GM23338 (cell line): ENCODE results near the gene SELENOF. TPM values are rescaled to one million over a fixed set of nuclear protein-coding genes. Genes with fewer than 3 reads are reported as not detected.

Experiments
- ATAC-seq: fragments of 200-7000 bp; cut with Tn5 transposase; 3 replicates; pipeline ENCODE4 v1.9.1; 2020
- DNase-seq: peaks from one replicate; pipeline ENCODE4 v3.0.0-alpha.2; 2015; ENCODE audit warnings: low spot score
- H2AFZ ChIP-seq: fragments of 200-600 bp; sonication (generic); 2 replicates; pipeline ENCODE4 v1.8.0; 2016; ENCODE audit warnings: antibody characterized with exemption, mild to moderate bottlenecking, moderate library complexity
- H3F3A ChIP-seq: fragments of 200-600 bp; sonication (generic); replicated peaks from 2 replicates; pipeline ENCODE4 v1.8.0; 2017; ENCODE audit warnings: antibody characterized with exemption, mixed run types, low read depth
- H3K27ac ChIP-seq: fragments of 200-600 bp; sonication (generic); 2 replicates; pipeline ENCODE4 v1.6.1; 2016; ENCODE audit warnings: low read depth
- H3K27me3 ChIP-seq: fragments of 200-600 bp; sonication (generic); 2 replicates; pipeline ENCODE4 v1.8.0; 2016; ENCODE audit warnings: mild to moderate bottlenecking, mixed run types, moderate library complexity; ENCODE audit not compliant: insufficient read depth
- H3K36me3 ChIP-seq: fragments of 200-600 bp; sonication (generic); 2 replicates; pipeline ENCODE4 v1.8.0; 2016; ENCODE audit warnings: mild to moderate bottlenecking; ENCODE audit not compliant: insufficient read depth
- H3K4me1 ChIP-seq: fragments of 200-600 bp; sonication (generic); 2 replicates; pipeline ENCODE4 v1.8.0; 2016; ENCODE audit warnings: mild to moderate bottlenecking, moderate library complexity; ENCODE audit not compliant: insufficient read depth
- H3K4me2 ChIP-seq: fragments of 200-600 bp; sonication (generic); 2 replicates; pipeline ENCODE4 v1.7.1; 2017; ENCODE audit warnings: mixed run types
- H3K4me3 ChIP-seq: fragments of 200-600 bp; sonication (generic); 2 replicates; pipeline ENCODE4 v1.6.1; 2016; ENCODE audit warnings: mixed run types
- H3K79me2 ChIP-seq: fragments of 200-600 bp; sonication (generic); replicated peaks from 2 replicates; pipeline ENCODE4 v1.8.0; 2017; ENCODE audit warnings: mild to moderate bottlenecking; ENCODE audit not compliant: insufficient read depth
- H3K9me2 ChIP-seq: fragments of 200-600 bp; sonication (generic); 2 replicates; pipeline ENCODE4 v1.8.0; 2017; ENCODE audit not compliant: insufficient read depth
- H4K20me1 ChIP-seq: fragments of 200-600 bp; sonication (generic); replicated peaks from 2 replicates; pipeline ENCODE4 v1.8.0; 2017; ENCODE audit warnings: mild to moderate bottlenecking; ENCODE audit not compliant: insufficient read depth
- H3K27ac Mint-ChIP-seq: 2 replicates; pipeline ENCODE4 v1.8.0; 2020; ENCODE audit warnings: inconsistent platforms, mild to moderate bottlenecking, moderate library complexity, mixed read lengths
- H3K27me3 Mint-ChIP-seq: 3 replicates; pipeline ENCODE4 v1.8.0; 2022; ENCODE audit warnings: low read depth, mild to moderate bottlenecking, moderate library complexity, mixed read lengths, inconsistent platforms; ENCODE audit not compliant: insufficient read depth, poor library complexity
- H3K36me3 Mint-ChIP-seq: 3 replicates; pipeline ENCODE4 v1.8.0; 2021; ENCODE audit warnings: low read depth, mild to moderate bottlenecking, inconsistent platforms, moderate library complexity, mixed read lengths
- H3K4me1 Mint-ChIP-seq: 3 replicates; pipeline ENCODE4 v1.8.0; 2020; ENCODE audit warnings: mild to moderate bottlenecking, inconsistent platforms, mixed read lengths
- H3K4me3 Mint-ChIP-seq: 3 replicates; pipeline ENCODE4 v1.8.0; 2021; ENCODE audit warnings: moderate library complexity, mild to moderate bottlenecking, inconsistent platforms, mixed read lengths
- H3K9me3 Mint-ChIP-seq: 3 replicates; pipeline ENCODE4 v1.8.0; 2020; ENCODE audit warnings: moderate library complexity, mild to moderate bottlenecking, inconsistent platforms, mixed read lengths
- ETS1 ChIP-seq: IDR thresholded peaks from 2 replicates; pipeline ENCODE4 v1.6.1; 2016; ENCODE audit warnings: antibody characterized with exemption
- EZH2 ChIP-seq: fragments of 200-600 bp; sonication (generic); IDR thresholded peaks from one replicate; pipeline ENCODE4 v1.8.0; 2017; ENCODE audit warnings: antibody characterized with exemption, mild to moderate bottlenecking, low read depth; ENCODE audit not compliant: unreplicated experiment
- EZH2phosphoT487 ChIP-seq: fragments of 200-600 bp; sonication (generic); IDR thresholded peaks from one replicate; pipeline ENCODE4 v1.8.1; 2018; ENCODE audit warnings: antibody characterized with exemption; ENCODE audit not compliant: unreplicated experiment
- JUNB ChIP-seq: IDR thresholded peaks from one replicate; pipeline ENCODE4 v1.6.1; 2016; ENCODE audit warnings: antibody characterized with exemption; ENCODE audit not compliant: unreplicated experiment
- NANOG ChIP-seq: IDR thresholded peaks from 2 replicates; pipeline ENCODE4 v1.6.1; 2016; ENCODE audit warnings: antibody characterized with exemption, borderline replicate concordance
- REST ChIP-seq: IDR thresholded peaks from one replicate; pipeline ENCODE4 v1.6.1; 2018; ENCODE audit warnings: antibody characterized with exemption; ENCODE audit not compliant: unreplicated experiment
- STAT1 ChIP-seq: IDR thresholded peaks from one replicate; pipeline ENCODE4 v1.6.1; 2016; ENCODE audit warnings: antibody characterized with exemption; ENCODE audit not compliant: unreplicated experiment
- ZNF114 ChIP-seq: fragments of 250-450 bp; sonication (Bioruptor Pico); IDR thresholded peaks from 2 replicates; pipeline ENCODE4 v1.5.0; 2020; ENCODE audit warnings: mild to moderate bottlenecking, moderate library complexity
- polyA plus RNA-seq: library from polyadenylated mRNA; unstranded; fragments of >200 nt; fragmentation: Nextera tagmentation; extraction: Ambion mirVana; gene quantifications from 2 replicates; pipeline ENCODE4 v1.2.1, GENCODE V29; 2016
- total RNA-seq: library from RNA; depleted of rRNA; stranded (reverse); fragments of >200 nt; shearing (Covaris generic); gene quantifications from 2 replicates; pipeline ENCODE4 v1.2.3, GENCODE V29; 2014
- TF ChIP-seq, protein P1 (sequence below): fragments of 250-450 bp; sonication (Bioruptor Pico); IDR thresholded peaks from 2 replicates; pipeline ENCODE4 v1.5.0; 2020; ENCODE audit warnings: mild to moderate bottlenecking, moderate library complexity
- TF ChIP-seq, protein P2 (sequence below), 2 experiments: fragments of 200-600 bp in 1 of 2; sonication (generic) in 1 of 2; conservative IDR thresholded peaks; 2 replicates each; pipeline versions ENCODE4 v1.5.1 to v1.6.1; 2016 to 2017; ENCODE audit warnings: antibody characterized with exemption in 2 of 2, low read depth in 2 of 2, mild to moderate bottlenecking in 2 of 2, moderate library complexity in 1 of 2

Gene SELENOF
- total and polyA plus RNA-seq, 2 experiments from 2014 or later = 113 to 142 TPM

- TF ChIP-seq, protein P1, sequence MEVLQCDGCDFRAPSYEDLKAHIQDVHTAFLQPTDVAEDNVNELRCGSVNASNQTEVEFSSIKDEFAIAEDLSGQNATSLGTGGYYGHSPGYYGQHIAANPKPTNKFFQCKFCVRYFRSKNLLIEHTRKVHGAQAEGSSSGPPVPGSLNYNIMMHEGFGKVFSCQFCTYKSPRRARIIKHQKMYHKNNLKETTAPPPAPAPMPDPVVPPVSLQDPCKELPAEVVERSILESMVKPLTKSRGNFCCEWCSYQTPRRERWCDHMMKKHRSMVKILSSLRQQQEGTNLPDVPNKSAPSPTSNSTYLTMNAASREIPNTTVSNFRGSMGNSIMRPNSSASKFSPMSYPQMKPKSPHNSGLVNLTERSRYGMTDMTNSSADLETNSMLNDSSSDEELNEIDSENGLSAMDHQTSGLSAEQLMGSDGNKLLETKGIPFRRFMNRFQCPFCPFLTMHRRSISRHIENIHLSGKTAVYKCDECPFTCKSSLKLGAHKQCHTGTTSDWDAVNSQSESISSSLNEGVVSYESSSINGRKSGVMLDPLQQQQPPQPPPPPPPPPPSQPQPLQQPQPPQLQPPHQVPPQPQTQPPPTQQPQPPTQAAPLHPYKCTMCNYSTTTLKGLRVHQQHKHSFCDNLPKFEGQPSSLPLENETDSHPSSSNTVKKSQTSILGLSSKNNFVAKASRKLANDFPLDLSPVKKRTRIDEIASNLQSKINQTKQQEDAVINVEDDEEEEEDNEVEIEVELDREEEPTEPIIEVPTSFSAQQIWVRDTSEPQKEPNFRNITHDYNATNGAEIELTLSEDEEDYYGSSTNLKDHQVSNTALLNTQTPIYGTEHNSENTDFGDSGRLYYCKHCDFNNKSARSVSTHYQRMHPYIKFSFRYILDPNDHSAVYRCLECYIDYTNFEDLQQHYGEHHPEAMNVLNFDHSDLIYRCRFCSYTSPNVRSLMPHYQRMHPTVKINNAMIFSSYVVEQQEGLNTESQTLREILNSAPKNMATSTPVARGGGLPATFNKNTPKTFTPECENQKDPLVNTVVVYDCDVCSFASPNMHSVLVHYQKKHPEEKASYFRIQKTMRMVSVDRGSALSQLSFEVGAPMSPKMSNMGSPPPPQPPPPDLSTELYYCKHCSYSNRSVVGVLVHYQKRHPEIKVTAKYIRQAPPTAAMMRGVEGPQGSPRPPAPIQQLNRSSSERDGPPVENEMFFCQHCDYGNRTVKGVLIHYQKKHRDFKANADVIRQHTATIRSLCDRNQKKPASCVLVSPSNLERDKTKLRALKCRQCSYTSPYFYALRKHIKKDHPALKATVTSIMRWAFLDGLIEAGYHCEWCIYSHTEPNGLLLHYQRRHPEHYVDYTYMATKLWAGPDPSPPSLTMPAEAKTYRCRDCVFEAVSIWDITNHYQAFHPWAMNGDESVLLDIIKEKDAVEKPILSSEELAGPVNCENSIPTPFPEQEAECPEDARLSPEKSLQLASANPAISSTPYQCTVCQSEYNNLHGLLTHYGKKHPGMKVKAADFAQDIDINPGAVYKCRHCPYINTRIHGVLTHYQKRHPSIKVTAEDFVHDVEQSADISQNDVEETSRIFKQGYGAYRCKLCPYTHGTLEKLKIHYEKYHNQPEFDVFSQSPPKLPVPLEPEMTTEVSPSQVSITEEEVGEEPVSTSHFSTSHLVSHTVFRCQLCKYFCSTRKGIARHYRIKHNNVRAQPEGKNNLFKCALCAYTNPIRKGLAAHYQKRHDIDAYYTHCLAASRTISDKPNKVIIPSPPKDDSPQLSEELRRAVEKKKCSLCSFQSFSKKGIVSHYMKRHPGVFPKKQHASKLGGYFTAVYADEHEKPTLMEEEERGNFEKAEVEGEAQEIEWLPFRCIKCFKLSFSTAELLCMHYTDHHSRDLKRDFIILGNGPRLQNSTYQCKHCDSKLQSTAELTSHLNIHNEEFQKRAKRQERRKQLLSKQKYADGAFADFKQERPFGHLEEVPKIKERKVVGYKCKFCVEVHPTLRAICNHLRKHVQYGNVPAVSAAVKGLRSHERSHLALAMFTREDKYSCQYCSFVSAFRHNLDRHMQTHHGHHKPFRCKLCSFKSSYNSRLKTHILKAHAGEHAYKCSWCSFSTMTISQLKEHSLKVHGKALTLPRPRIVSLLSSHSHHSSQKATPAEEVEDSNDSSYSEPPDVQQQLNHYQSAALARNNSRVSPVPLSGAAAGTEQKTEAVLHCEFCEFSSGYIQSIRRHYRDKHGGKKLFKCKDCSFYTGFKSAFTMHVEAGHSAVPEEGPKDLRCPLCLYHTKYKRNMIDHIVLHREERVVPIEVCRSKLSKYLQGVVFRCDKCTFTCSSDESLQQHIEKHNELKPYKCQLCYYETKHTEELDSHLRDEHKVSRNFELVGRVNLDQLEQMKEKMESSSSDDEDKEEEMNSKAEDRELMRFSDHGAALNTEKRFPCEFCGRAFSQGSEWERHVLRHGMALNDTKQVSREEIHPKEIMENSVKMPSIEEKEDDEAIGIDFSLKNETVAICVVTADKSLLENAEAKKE (CRISPR knock-in tag) = no peak
- no peak for TF ChIP-seq ZNF114 (CRISPR knock-in tag)
- TF ChIP-seq, protein P2, sequence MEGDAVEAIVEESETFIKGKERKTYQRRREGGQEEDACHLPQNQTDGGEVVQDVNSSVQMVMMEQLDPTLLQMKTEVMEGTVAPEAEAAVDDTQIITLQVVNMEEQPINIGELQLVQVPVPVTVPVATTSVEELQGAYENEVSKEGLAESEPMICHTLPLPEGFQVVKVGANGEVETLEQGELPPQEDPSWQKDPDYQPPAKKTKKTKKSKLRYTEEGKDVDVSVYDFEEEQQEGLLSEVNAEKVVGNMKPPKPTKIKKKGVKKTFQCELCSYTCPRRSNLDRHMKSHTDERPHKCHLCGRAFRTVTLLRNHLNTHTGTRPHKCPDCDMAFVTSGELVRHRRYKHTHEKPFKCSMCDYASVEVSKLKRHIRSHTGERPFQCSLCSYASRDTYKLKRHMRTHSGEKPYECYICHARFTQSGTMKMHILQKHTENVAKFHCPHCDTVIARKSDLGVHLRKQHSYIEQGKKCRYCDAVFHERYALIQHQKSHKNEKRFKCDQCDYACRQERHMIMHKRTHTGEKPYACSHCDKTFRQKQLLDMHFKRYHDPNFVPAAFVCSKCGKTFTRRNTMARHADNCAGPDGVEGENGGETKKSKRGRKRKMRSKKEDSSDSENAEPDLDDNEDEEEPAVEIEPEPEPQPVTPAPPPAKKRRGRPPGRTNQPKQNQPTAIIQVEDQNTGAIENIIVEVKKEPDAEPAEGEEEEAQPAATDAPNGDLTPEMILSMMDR (conservative IDR thresholded peaks at IDR 0.05; ENCODE audit: low read depth in 2 of 2) = no peak
- no peak for TF ChIP-seq EZH2
Observed at GRCh38 chr1:86928819-86929218, 14.9 kb upstream of the SELENOF start (continued).

DNA sequence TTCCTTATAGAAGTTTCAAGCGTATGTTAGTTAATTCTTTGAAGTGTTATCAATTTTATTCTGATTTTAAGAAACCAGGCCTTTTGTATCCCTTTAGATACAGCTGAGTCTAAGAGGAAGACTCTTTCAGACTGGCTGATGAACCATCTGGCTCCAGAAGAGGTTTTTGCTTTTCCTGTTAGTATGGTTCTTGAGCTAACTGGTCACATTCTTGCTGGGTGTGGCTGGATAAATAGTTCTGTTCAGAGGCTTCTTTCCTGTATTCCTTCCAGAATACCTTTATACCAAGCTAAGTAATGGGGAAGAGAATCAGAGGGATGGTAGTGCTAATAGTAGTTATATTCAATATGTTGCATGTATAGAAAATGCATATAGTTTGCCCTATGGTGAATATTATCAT lies 13.0 kb upstream of the SELENOF start:
- Histone ChIP-seq H3K4me1 (peaks cover 13% of the 10 kb centered on the region), H3K36me3 (peaks cover 6% of the 10 kb centered on the region; the same call in 1 of the 2 replicates), H3K27me3 (no peaks in the 10 kb centered on the region), H3K27ac (no peak overlapping the region), H3K79me2 (peaks cover 100% of the 10 kb centered on the region), H3K9me2 (no peaks in the 10 kb centered on the region), H2AFZ (no peak overlapping the region), H3K4me3 (no peak overlapping the region), H3F3A (no peaks in the 10 kb centered on the region), H3K4me2 (no peak overlapping the region), H4K20me1 (no peaks in the 10 kb centered on the region)
- Mint-ChIP-seq H3K27me3 (no peaks in the 10 kb centered on the region), H3K4me3 (no peak overlapping the region), H3K27ac (no peak overlapping the region), H3K4me1 (peaks cover 14% of the 10 kb centered on the region), H3K36me3 (peaks cover 42% of the 10 kb centered on the region), H3K9me3 (peaks cover 40% of the 10 kb centered on the region)
- ATAC-seq = no peak
- no peak for DNase-seq
- TF ChIP-seq ETS1 (no peak), EZH2phosphoT487 (no peak), REST (no peak), EZH2 (no peak), NANOG (no peak), JUNB (no peak), STAT1 (no peak)
- TF ChIP-seq, protein P2 (conservative IDR thresholded peaks at IDR 0.05; ENCODE audit: low read depth in 2 of 2) = no peak
